ENCODE measurements around the gene SIL1. TPM values are rescaled to one million over a fixed set of nuclear protein-coding genes. Genes with fewer than 3 reads are reported as not detected.

SIL1 gene
- total RNA-seq, 1 donor from 2014 or later: 46.2 TPM

DNA sequence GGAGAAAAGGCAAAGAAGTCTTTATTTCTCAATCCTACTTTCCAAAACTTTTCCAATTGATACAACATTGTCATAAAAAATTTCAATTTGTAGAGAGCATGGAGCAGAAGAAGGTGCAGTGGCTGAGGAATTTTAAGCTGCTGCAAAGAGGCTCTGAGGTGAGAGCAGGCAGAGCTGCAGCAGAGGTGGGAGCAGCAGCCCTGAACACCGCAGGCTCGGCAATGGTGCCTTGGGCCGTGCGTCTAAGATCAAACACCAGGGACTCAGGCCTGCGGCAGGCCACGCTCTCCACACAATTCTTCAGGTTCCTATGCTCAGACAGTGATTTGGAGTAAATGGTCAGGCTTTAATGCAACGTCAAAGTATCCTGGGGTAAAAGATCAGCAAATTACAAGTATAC lies 46.3 kb downstream of the SIL1 start:
- ATAC-seq: no peak
- intact Hi-C loops (cut with DNase I): loop anchor here (2.0 kb wide), 1 partner anchor 25 kb away; no protein-coding TSS in a partner anchor
- DNase-seq (ENCODE audit: missing footprints): no peak

DNA sequence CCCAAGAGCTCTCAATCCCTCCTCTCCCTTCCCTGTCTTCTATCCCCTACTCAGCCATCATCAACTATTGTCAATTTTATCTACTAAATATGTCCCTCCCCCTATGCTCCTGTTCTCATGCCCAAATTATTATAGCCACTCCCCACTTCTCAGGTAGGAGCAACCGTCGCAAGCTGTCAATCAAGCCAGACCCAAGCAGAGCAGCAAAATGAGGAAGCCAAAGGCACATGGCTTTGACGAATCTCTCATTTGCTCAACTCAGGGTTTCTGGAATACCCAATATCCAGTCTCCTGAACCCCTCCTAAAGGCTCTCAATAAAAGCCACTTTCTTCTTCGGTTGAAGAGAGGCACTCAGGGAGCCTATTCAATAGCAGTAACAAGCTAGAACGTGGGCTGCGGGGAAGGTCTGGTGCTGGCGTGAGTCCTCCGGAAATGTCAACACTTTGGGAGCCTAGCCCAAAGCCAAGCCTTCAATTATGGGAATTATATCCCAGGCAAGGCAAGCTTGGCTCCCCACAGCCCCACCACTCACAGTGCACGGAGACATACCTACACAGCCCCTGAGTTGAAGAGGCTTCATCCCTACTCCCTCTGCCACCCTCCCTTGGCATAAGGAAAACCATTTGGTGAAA lies 47.7 kb downstream of the SIL1 start:
- intact Hi-C loops (cut with DNase I): loop anchor here (2.0 kb wide), 1 partner anchor 26 kb away; no protein-coding TSS in a partner anchor
- no peak for DNase-seq (ENCODE audit: missing footprints)
- peak; percentile 9 for ATAC-seq

DNA sequence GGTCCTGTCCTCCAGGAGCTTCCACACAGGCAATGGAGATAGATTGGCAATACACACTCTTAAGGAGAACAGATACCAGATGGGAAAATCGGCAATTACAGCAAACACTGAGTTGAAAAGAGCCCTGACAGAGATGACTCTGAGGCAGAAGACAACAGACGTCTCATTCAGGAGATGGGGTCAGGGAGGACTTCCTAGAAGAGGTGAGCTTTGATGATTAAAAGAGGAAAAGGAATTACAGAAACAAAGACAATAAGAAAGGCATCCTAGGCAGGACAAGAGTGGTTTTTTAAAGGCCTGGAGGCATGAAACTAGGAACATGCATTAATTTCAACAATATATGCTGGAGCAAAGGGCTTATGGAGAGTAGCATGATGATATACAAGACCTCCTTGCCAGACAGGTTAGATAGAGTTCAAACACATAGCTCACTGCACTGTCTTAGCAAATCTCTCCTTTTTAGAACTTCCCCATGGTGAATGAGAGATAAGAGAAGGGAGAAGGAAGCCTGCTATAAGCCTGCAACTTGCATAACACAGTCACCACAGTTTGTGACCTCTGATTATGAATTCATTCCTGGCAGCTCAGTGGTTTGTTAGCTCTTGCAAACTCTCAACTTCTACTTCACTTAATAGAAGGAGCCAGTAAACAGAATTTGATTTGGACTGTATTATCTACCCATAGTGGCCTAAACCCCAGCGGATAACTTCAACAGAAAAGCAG lies 48.5 kb downstream of the SIL1 start:
- DNase-seq (ENCODE audit: missing footprints) (no peak), ATAC-seq (peak; percentile 60)
- intact Hi-C loops (cut with DNase I): loop anchor here (2.0 kb wide), 1 partner anchor 27 kb away; no protein-coding TSS in a partner anchor

DNA sequence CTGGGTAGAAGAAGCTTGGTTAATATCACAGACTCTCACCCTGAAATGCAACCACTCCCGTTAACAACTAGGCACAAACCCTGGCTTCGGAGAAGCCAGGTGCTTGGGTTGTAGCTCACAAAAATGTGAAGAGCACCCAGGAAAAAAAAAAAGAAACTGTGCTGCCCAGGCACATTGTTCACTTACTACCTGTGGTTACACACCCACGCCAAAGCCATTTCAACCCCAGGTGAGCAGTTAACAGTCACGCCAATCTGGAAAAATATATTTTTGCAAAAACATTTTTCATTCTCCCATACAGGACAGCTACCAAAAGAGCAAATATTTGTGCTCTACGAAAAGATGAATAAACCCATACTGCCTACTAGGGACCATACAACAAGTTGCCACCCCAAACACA lies 49.2 kb downstream of the SIL1 start:
- DNase-seq (ENCODE audit: missing footprints) (no peak), ATAC-seq (no peak)
- intact Hi-C loops (cut with DNase I): no loop called here

DNA sequence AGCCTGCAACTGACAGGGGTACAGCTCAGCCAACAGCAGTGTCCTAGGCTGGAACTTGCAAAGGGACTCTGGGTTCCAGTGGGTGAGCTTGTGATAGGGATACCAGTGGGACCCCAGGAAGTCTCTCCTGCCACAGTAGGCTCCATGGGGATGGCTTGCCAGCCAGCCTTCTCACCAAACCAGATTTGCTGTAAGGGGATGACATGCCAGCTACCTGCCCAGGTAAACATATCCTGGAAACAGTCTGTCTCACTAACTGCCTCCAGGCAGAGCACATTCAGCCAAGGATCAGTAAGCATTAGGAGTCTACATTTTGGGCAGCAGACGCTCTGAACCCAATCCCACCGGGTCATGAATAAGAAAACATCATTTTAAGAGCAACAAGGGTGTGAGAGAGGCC lies 49.9 kb downstream of the SIL1 start:
- intact Hi-C loops (cut with DNase I): no loop called here
- DNase-seq (ENCODE audit: missing footprints) (no peak), ATAC-seq (no peak)

DNA sequence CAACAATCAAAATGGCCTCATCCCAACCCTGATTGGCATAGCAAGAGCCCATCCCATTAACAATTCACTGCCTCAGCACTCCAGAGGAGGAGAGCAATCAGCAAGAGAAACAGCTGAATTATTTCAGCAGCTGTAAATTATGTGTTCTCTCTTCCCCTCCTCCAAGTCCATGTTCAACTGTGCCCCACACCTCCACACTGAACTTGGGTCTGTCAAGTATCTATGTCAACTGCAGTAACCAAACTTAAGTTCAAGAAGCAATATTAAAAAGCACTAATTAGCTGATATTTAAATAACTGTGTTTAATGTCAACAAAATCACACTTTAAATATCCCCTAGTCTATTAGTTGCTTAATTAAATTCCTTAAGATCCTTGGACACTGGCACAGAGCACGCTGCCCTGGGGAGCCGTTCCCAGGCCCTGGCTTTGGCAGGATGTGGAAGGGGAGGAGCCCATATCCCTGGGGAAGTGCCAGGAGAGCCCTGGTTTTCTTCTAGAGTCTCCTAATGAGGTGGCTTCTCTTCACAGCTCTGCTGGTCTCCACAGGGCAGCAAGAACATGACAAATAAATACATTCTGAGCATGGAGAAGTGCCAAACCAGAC lies 50.6 kb downstream of the SIL1 start:
- peak; percentile 84 for ATAC-seq
- intact Hi-C loops (cut with DNase I): no loop called here
- no peak for DNase-seq (ENCODE audit: missing footprints)

DNA sequence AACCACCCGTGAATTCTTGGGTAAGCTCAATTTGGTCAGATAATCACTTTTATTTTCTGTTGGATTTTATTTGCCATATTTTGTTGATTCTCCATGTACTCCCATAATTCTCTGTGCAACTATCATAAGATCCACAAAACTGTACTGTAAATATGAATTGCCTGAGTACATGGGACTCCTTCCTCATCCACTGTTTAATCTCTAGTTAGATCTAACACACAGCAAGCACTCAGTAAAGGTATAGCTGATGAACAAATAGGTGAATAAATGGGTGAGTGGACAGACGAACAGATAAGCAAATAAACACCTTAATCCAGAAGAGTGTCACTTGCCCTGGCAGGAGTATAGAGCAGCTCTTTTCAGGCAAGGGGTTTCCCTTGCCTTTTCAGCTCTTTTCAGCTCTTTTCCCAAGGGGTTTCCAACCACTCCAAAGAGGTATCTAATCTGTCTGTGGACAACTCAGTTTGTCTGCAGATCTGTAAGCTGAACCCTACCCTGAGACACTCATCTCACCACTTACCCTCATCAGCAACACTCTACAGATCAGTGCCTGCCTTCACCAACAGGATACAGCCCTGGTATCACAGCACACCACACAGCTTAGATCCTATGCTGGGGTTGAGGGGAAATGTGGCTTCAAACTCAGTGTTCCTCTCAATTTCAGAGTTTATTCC lies 51.2 kb downstream of the SIL1 start:
- ATAC-seq (peak; percentile 56), DNase-seq (ENCODE audit: missing footprints) (no peak)
- intact Hi-C loops (cut with DNase I): no loop called here

DNA sequence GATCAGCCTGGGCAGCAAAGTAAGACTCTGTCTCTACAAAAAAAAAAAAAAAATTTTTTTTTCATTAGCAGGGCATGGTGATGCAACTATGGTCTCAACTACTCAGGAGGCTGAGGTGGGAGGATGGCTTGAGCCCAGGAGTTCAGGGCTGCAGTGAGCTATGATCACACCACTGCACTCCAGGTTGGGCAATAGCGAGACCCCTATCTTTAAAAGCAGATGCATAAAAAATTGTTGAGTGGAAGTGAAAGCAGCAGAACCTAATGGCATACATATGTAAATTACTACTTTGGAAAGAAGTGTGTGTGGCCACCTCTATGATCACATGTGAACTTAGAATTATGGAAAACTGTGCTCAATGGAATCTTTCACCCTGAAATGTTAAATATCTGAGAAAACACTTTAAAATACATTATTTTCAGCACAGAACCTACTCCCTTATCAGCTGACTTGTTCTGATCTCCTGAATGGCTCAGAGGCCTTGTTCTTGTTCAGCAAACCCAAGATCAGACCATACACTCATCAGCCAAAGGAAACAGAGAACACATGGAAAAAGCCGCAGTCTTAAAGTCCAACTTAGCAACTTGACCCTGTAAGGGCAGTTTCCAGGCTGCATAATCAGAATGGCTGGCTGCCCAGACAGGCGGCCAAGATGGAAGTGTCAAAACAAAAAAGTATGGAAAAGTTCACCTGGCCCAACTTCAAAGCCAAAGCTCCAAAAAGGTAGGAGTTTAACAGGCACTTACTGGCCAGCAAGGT lies 56.5 kb downstream of the SIL1 start:
- intact Hi-C loops (cut with DNase I): loop anchor here (5.0 kb wide), 2 partner anchors 36 to 56 kb away; partner anchors contain the start of gene SIL1
- DNase-seq (ENCODE audit: missing footprints) (no peak), ATAC-seq (peak; percentile 42)

DNA sequence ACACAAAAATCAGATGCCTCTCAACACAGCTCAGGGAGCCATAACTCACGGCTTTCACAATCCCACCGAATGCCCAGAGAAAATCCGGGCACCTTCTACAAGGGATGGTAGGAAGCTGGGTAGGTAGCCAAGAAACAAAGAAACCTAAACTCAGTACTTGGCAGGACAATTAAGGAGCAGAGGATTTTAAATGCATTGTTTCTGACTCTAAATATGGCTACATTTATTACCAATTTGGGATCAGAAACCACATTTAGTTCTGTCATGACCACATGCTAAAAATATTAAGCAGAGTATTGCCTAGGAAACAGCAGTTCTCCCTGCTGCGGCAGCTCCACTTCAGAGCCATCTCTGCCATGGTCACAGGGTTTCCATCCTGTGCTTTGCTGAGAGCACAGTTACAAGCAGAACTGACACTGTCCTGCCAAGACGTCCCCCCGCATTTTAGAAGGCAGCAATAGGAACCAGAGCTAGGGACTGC lies 57.5 kb downstream of the SIL1 start:
- intact Hi-C loops (cut with DNase I): loop anchor here (5.0 kb wide), 2 partner anchors 37 to 57 kb away; partner anchors contain the start of gene SIL1
- DNase-seq (ENCODE audit: missing footprints) (no peak), ATAC-seq (peak; percentile 27)

DNA sequence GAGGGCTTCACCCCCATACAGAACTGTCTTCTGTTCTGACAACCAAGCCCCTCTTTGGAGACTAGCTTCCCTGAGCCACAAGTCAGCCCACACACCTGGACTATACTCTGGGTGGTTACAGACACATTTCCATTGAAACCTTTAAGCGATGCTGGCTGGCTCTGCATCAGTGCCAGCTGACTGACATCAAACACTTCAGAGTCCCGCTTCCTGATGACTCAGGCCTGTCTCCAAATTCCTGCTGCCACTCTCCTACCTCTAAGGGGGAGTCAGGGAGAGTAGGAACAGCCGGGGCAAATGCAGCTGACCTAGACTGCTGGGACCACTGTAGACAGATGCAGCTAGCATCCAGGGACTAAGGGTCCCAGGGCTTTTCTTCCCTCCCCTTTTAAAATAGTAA lies 59.4 kb downstream of the SIL1 start:
- DNase-seq (ENCODE audit: missing footprints) (no peak), ATAC-seq (peak; percentile 77)
- intact Hi-C loops (cut with DNase I): loop anchor here (5.0 to 10.0 kb wide), 2 partner anchors 128 to 164 kb away; no protein-coding TSS in a partner anchor

DNA sequence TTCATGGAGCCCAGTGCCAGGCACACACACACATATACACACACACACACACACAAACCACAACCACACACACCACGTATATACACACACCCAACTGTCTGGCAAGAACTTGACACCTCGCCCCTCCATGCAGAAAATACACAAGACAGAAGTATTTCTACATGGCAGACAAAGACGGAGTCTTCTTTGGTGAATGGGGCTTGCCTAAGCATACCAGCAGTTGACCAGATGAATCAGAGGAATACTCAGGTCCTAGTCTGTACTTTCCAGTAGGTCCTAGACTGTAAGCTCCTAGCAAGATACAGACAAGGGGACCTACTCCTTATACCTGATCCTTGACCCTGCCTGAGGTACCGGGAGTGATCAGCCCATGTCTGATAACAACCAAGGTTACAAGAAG lies 60.1 kb downstream of the SIL1 start:
- no peak for ATAC-seq
- no peak for DNase-seq (ENCODE audit: missing footprints)
- intact Hi-C loops (cut with DNase I): loop anchor here (5.0 to 10.0 kb wide), 2 partner anchors 129 to 163 kb away; no protein-coding TSS in a partner anchor

DNA sequence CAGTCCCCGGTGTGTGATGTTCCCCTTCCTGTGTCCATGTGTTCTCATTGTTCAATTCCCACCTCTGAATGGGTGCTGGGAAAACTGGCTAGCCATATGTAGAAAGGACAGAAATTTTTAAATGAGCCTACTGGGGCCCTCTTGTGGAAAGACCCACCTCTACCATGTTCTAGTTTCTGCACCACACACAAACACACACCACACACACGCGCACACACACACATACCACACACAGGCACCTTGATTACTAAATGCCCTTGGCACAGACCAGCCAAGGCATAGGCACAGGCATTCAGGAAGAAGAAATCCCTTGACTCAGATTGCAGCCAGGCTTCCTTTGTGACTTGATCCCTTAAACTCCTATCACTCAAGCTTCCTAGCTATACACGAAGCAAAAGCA lies 60.5 kb downstream of the SIL1 start:
- DNase-seq (ENCODE audit: missing footprints) (no peak), ATAC-seq (no peak)
- intact Hi-C loops (cut with DNase I): loop anchor here (5.0 to 10.0 kb wide), 2 partner anchors 130 to 163 kb away; no protein-coding TSS in a partner anchor

DNA sequence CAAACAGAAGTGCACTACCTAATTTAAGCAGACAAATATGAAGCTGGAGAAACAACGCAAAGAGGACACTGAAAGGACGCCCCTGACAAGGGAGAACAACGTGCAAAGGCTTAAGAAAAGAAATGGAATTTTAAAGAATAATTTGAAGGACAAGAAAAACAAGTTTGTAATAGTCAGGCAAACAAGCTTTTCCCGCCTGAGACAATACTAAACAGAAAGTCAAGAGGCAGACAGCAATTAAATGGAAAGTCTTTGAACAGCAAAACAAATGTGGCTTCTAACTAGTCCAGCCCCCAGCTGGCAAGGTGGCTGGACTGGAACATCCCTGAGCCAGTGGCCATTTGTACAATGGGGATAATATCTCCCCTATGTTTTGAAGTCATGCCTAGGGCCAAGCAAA lies 63.3 kb downstream of the SIL1 start:
- no peak for DNase-seq (ENCODE audit: missing footprints)
- ATAC-seq: no peak
- intact Hi-C loops (cut with DNase I): loop anchor here (5.0 to 10.0 kb wide), 2 partner anchors 132 to 160 kb away; no protein-coding TSS in a partner anchor

DNA sequence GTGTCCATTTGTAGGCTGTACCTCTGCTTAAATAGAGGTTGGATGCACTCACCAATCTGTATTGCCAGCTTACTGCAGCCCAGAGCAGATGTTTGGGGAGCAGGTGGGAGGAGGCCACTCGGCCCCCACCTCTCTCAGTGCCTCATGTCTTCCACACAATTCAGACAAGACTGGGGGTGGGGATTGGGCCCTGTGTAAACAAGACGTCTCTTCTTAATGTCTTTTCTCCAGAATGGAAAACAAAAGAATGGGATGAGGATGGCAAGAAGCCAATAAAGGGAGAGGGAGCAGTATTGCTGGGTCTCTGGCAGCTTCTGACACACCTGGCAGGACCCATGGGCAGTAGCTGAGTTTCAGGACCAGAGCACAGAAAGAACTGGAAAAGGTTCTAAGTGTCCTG lies 64.9 kb downstream of the SIL1 start:
- ATAC-seq (no peak), DNase-seq (ENCODE audit: missing footprints) (no peak)
- intact Hi-C loops (cut with DNase I): loop anchor here (10.0 kb wide), 1 partner anchor 158 kb away; no protein-coding TSS in a partner anchor

DNA sequence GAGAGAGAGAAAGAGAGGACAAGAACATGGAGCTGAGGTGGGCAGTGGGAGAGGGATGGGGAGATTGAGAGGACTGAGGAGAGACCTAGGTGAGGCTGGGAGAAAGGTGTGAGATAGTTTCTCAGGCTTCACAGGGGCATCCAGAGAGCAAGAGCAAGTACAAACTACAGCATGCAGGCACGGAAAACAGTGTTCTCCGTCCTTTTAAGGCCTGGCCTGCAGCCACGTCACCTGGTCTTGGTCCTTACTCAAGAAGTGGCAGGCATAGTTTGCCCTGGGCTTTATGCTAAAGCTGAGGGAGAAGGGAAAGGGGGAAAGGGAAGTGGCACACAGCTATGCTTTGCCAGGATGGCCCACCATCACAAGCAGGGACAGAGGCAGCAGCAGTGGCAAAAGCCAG lies 65.7 kb downstream of the SIL1 start:
- DNase-seq (ENCODE audit: missing footprints) (no peak), ATAC-seq (no peak)
- intact Hi-C loops (cut with DNase I): loop anchor here (10.0 kb wide), 1 partner anchor 158 kb away; no protein-coding TSS in a partner anchor

DNA sequence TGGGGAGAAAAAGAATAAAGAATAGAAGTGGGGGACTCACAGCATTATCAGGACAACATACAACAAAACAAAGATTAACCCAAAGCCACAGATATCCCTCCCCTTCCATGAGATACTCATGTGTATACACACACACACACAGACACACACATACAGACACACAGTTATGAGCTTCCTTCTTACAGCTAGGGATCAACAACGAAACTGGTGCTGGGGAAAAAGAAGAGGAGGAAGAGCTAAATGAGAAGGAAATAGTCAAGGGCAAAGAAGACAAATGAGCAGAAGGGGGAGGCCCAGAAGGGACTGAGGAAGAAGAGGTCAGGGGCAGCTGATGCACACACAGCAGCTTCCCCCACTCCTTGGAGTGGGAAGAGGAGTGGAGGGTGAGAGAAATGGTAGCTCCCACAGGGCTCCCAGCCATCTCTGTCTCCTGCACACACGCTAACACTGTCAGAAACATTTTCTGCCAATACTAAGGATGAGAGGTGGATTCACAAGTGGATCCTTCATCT lies 66.2 kb downstream of the SIL1 start:
- ATAC-seq (peak; percentile 3), DNase-seq (ENCODE audit: missing footprints) (no peak)
- intact Hi-C loops (cut with DNase I): loop anchor here (10.0 kb wide), 1 partner anchor 157 kb away; no protein-coding TSS in a partner anchor

DNA sequence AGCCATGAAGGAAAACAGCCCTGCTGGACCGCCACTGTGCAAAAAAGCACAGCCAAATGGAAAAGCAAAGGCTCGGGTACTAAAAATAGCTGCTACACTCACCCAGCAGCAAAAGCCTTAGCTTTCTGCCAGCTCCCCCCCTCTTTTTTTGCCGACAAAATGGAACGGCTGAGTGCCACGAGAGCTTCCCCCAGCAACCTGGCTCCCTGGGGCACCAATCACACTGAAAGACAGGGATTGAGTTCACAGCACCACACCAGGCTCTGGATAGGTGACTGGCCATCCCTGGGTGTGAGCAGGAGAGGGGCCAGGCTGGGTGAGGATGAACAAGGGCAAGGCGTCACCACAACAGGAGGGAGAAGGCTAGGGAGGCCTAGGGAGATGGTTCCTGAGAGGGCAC lies 66.7 kb downstream of the SIL1 start:
- peak; percentile 65 for ATAC-seq
- intact Hi-C loops (cut with DNase I): loop anchor here (10.0 kb wide), 1 partner anchor 157 kb away; no protein-coding TSS in a partner anchor
- no peak for DNase-seq (ENCODE audit: missing footprints)

DNA sequence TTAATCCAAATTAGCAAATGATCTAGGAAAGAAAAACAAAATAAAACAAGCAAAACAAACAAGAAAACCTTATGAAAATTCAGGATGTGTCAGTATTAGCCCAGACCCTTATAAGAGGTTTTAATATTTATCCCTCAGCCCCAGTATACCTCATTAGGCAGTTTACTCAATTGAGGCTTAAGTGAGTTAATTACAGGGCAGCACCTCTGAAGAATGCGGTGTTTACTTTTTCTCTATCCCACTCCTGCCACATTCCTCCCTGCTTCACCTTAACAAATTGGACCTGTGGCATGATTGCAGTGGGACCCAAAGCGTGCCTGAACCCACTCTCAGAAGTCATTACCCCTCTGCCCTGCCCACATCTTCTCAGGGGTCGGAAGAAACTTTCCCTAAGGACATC lies 67.1 kb downstream of the SIL1 start:
- intact Hi-C loops (cut with DNase I): loop anchor here (10.0 kb wide), 1 partner anchor 156 kb away; no protein-coding TSS in a partner anchor
- DNase-seq (ENCODE audit: missing footprints) (no peak), ATAC-seq (no peak)
